Stomach (tissue), 9 donors: ENCODE results near the gene TNRC18. TPM values are rescaled to one million over a fixed set of nuclear protein-coding genes. Genes with fewer than 3 reads are reported as not detected.
A peak's percentile ranks its signal among the peaks of the same experiment; 100 is the strongest.

Experiments used
- DNase-seq, 2 donors: peaks; one replicate each; pipeline versions ENCODE4 v3.0.0 to v3.0.0-alpha.2; 2013 to 2019
- H3K27ac ChIP-seq, 5 donors: fragments of 200-600 bp in 4 of 5; sonication (generic) in 4 of 5; one replicate each; pipeline ENCODE4 v1.5.1; 2013 to 2019; ENCODE audit warnings: mild to moderate bottlenecking in 1 of 5, moderate library complexity in 1 of 5
- H3K27me3 ChIP-seq, 3 donors: fragments of 200-600 bp; sonication (generic); one replicate each; pipeline ENCODE4 v1.5.1; 2017 to 2019; ENCODE audit warnings: mixed run types in 1 of 3
- H3K36me3 ChIP-seq, 4 donors: fragments of 200-600 bp; sonication (generic); 1 replicate in 3 of 4; 2 replicates in 1 of 4; pipeline ENCODE4 v1.5.1; 2016 to 2019
- H3K4me1 ChIP-seq, 4 donors: fragments of 200-600 bp; sonication (generic); one replicate each; pipeline ENCODE4 v1.5.1; 2016 to 2019
- H3K4me3 ChIP-seq, 4 donors: fragments of 200-600 bp; sonication (generic) in 3 of 4; one replicate each; pipeline ENCODE4 v1.5.1; 2016 to 2019; ENCODE audit warnings: mild to moderate bottlenecking in 1 of 4
- H3K9me3 ChIP-seq, 4 donors: fragments of 200-600 bp; sonication (generic); one replicate each; pipeline ENCODE4 v1.5.1; 2016 to 2019
- EP300 ChIP-seq: sonication (generic); formaldehyde crosslinking; IDR thresholded peaks from one replicate; pipeline ENCODE4 v1.6.1; 2017; ENCODE audit warnings: antibody characterized with exemption
- POLR2A ChIP-seq, 4 donors: fragments of 450-650 bp; IDR thresholded peaks; one replicate each; pipeline ENCODE4 v1.6.1; 2016; ENCODE audit warnings: antibody characterized with exemption in 4 of 4, control low read depth in 2 of 4, mild to moderate bottlenecking in 1 of 4, moderate library complexity in 1 of 4
- POLR2AphosphoS5 ChIP-seq, 3 donors: sonication (generic); formaldehyde crosslinking; IDR thresholded peaks; one replicate each; pipeline ENCODE4 v1.6.1; 2016; ENCODE audit warnings: antibody characterized with exemption in 3 of 3
- WGBS, 5 donors: extraction: QIAGEN DNeasy Blood & Tissue Kit in 3 of 5; methylation state at CpG; one replicate each; pipeline versions ENCODE4 v1.1.5 to v1.1.7; 2013 to 2018; 5-methylcytosine and 5-hydroxymethylcytosine counted together
- intact Hi-C: fragments of 100-400 bp; cut with DNase I; formaldehyde crosslinking; loops from one replicate; pipeline ENCODE4 v1.15.1; 2023; ENCODE audit warnings: low total_unique reads
- polyA plus RNA-seq, 3 donors: library from polyadenylated mRNA; stranded (reverse); fragments of 200-250 nt; gene quantifications; one replicate each; pipeline ENCODE4 v1.2.3, GENCODE V29; 2013
- total RNA-seq, 5 donors: library from RNA; depleted of rRNA; stranded (reverse); fragments of >200 nt; gene quantifications; one replicate each; pipeline versions ENCODE4 v1.1.0 to v1.2.3, GENCODE V29; 2014 to 2016
- TF ChIP-seq, protein P1 (sequence below), 7 experiments: fragments of 450-650 bp in 4 of 7; fragments of 200-600 bp in 3 of 7; sonication (generic) in 3 of 7; IDR thresholded peaks; one replicate each; pipeline ENCODE4 v1.5.1; 2016 to 2019; ENCODE audit warnings: antibody characterized with exemption in 7 of 7, control low read depth in 2 of 7, mild to moderate bottlenecking in 1 of 7
- donor health status: healthy with polysubstance abuse.
- donor health status: Bipolar disorder and iron deficiency.
- donor health status: healthy.

TNRC18 gene
- total and polyA plus RNA-seq, 8 donors, result 8.5 to 463 (median 81.8) TPM

DNA sequence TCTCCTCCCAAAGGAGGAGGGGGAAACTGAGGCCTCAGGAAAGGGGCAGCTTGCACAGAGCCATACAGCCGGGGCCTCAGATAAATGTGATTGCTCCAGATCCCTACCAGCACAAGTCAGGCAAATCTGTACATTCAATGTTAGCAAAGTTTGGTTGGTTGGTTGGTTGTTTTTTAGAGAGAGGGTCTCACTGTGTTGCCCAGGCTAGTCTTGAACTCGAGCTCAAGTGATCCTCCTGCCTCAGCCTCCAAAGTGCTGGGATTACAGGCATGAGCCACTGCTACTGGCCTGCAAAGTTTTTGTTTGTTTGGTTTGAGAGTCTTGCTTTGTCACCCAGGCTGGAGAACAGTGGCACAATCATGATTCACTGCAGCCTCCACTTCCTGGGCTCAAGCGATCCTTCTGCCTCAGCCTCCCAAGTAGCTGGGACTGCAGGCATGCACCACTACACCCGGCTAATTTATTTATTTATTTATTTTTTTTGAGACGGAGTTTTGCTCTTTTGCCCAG is 30.0 kb upstream of the TNRC18 start:
- intact Hi-C loops, result loop anchor here (10.0 kb wide), 1 partner anchor 89 kb away; no protein-coding TSS in a partner anchor
- Histone ChIP-seq H3K9me3 (no peaks in the 10 kb centered on the region), H3K27ac (no peak overlapping the region), H3K4me1 (peaks cover 4 to 36% (median 24%) of the 10 kb centered on the region in 4 donors), H3K4me3 (no peak overlapping the region), H3K27me3 (no peaks in the 10 kb centered on the region), H3K36me3 (no peaks in the 10 kb centered on the region)
- DNase-seq, result no peak
- TF ChIP-seq POLR2AphosphoS5 (IDR thresholded peaks at IDR 0.05) (no peak), POLR2A (IDR thresholded peaks at IDR 0.05) (no peak), EP300 (no peak)
- TF ChIP-seq, protein P1, sequence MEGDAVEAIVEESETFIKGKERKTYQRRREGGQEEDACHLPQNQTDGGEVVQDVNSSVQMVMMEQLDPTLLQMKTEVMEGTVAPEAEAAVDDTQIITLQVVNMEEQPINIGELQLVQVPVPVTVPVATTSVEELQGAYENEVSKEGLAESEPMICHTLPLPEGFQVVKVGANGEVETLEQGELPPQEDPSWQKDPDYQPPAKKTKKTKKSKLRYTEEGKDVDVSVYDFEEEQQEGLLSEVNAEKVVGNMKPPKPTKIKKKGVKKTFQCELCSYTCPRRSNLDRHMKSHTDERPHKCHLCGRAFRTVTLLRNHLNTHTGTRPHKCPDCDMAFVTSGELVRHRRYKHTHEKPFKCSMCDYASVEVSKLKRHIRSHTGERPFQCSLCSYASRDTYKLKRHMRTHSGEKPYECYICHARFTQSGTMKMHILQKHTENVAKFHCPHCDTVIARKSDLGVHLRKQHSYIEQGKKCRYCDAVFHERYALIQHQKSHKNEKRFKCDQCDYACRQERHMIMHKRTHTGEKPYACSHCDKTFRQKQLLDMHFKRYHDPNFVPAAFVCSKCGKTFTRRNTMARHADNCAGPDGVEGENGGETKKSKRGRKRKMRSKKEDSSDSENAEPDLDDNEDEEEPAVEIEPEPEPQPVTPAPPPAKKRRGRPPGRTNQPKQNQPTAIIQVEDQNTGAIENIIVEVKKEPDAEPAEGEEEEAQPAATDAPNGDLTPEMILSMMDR (IDR thresholded peaks at IDR 0.05), result no peak
- 60 to 86% (median 80%) methylated on average over 5 of the region's 5 CpGs for WGBS, 5 donors

DNA sequence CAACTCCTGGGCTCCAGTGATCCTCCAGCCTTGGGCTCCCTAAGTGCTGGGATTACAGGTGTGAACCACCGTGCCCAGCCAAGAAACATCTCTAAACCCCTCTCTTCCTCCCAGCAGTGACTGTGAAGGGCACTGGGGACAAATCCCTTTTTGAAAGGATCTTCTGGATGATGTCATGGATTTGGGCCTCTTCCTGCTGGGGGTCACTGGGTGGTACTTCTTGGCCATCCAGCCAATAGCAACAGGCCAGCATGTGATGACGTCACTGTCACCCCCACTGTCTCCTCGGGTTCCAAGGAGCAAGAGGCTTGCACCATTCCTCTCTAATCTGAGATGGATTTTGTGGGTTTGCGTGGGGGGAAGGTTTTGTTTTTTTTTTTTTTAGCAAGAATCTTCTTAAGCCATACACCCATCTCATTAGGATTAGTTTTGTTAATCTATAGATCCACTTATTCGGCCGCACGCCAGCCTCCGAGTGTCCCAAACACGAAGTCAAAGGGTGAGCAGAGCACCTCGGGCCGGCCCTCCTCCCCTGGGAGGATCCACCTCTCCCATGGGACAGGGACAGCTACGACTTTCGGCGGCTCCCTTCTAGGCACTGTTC is 29.4 kb upstream of the TNRC18 start:
- Histone ChIP-seq H3K27me3 (no peaks in the 10 kb centered on the region), H3K9me3 (no peaks in the 10 kb centered on the region), H3K4me1 (peaks cover 4 to 31% (median 24%) of the 10 kb centered on the region in 4 donors), H3K4me3 (no peak overlapping the region), H3K27ac (no peak overlapping the region), H3K36me3 (no peaks in the 10 kb centered on the region)
- WGBS, 5 donors, result 71 to 85% (median 75%) methylated on average over 12 to 14 of the region's 14 CpGs
- DNase-seq, result peak in 1 of 2 donors; percentile 70
- TF ChIP-seq POLR2A (IDR thresholded peaks at IDR 0.05) (no peak), POLR2AphosphoS5 (IDR thresholded peaks at IDR 0.05) (no peak), EP300 (no peak)
- TF ChIP-seq, protein P1 (IDR thresholded peaks at IDR 0.05), result no peak
- intact Hi-C loops, result loop anchor here (10.0 kb wide), 1 partner anchor 88 kb away; no protein-coding TSS in a partner anchor

DNA sequence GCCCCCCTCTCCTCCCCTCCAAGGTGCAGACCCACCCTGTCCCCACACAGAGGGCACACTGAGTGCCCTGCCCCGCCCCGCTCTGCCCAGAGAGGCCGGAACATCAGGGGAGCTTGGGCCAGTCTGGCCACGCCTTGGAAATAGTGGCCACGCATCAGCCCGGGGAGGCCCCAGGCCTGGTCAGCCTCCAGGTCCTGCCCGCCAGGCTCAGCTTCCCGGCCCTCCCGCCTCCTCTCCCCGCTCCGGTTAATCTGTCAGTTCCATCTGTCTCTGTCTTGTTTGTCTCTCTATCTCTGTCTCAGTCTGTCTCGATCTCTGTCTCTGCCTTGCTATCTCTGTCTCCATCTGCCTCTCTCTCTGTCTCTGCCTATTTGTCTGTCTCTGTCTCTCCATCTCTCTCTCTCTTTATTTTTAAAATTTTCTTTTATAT is 28.9 kb upstream of the TNRC18 start:
- Histone ChIP-seq H3K9me3 (no peaks in the 10 kb centered on the region), H3K4me3 (no peak overlapping the region), H3K27ac (no peak overlapping the region), H3K4me1 (peaks cover 4 to 25% (median 21%) of the 10 kb centered on the region in 4 donors), H3K36me3 (no peaks in the 10 kb centered on the region), H3K27me3 (no peaks in the 10 kb centered on the region)
- WGBS, 5 donors, result 26 to 65% (median 37%) methylated on average over 7 to 12 of the region's 12 CpGs
- DNase-seq, result peak in 1 of 2 donors; percentile 41
- intact Hi-C loops, result loop anchor here (10.0 kb wide), 1 partner anchor 88 kb away; no protein-coding TSS in a partner anchor
- no peak for TF ChIP-seq EP300
- TF ChIP-seq POLR2AphosphoS5 (IDR thresholded peaks at IDR 0.05), result no peak
- TF ChIP-seq POLR2A (IDR thresholded peaks at IDR 0.05), result no peak
- TF ChIP-seq, protein P1 (IDR thresholded peaks at IDR 0.05), result no peak

DNA sequence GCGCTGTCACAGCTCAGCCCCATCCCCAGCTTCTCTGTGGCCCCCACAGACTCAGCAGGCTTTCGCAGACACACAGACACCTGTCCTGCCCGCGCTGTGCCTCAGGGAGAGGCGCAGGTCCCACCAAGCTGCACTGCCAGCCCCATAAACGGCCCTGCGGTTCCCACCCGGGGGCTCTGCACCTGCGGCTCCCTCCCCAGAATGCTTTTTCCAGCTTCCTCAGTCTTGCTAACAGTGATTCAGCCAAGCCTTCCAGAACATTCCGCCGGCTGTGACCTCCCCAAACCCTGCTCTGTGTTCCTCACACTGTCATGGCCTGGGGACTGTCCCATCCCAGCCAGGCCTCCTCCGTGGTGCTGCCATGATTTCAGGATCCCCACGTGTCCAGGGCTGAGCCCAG is 27.8 kb upstream of the TNRC18 start:
- Histone ChIP-seq H3K4me3 (no peak overlapping the region), H3K36me3 (no peaks in the 10 kb centered on the region), H3K4me1 (peaks cover 4 to 23% (median 20%) of the 10 kb centered on the region in 4 donors), H3K9me3 (no peaks in the 10 kb centered on the region), H3K27ac (no peak overlapping the region), H3K27me3 (no peaks in the 10 kb centered on the region)
- 67 to 78% (median 74%) methylated on average over 9 to 13 of the region's 13 CpGs for WGBS, 5 donors
- intact Hi-C loops, result loop anchor here (10.0 kb wide), 1 partner anchor 87 kb away; no protein-coding TSS in a partner anchor
- no peak for DNase-seq
- TF ChIP-seq EP300, result no peak
- TF ChIP-seq, protein P1 (IDR thresholded peaks at IDR 0.05), result no peak
- TF ChIP-seq POLR2AphosphoS5 (IDR thresholded peaks at IDR 0.05), result no peak
- TF ChIP-seq POLR2A (IDR thresholded peaks at IDR 0.05), result no peak
